ENCODE data around the gene SGCE. TPM values are rescaled to one million over a fixed set of nuclear protein-coding genes. Genes with fewer than 3 reads are reported as not detected.

The SGCE gene
- total RNA-seq, 3 donors from 2014 or later: 6.8 to 70.2 (median 6.8) TPM

- H3K4me1 ChIP-seq (ENCODE audit: low read depth): no peaks in the 10 kb centered on the region
- DNase-seq: no peak
- H3K4me3 ChIP-seq: no peak overlapping the region
Observed at GRCh38 chr7:94561841-94562514, 94.0 kb downstream of the SGCE start.

GRCh38 chr7:94559972-94560371 lies 96.0 kb downstream of the SGCE start:
- Histone ChIP-seq H3K4me1 (ENCODE audit: low read depth) (no peaks in the 10 kb centered on the region), H3K9me3 (no peaks in the 10 kb centered on the region), H3K36me3 (ENCODE audit: low read depth) (no peaks in the 10 kb centered on the region), H3K4me3 (no peak overlapping the region)
- DNase-seq: no peak
- TF ChIP-seq CTCF (IDR thresholded peaks at IDR 0.05): no peak
- peak; percentile 53 for ATAC-seq
- intact Hi-C loops (cut with DNase I, micrococcal nuclease): no loop called here

More at GRCh38 chr7:94561841-94562514, 94.0 kb downstream of the SGCE start:
- no peak for ATAC-seq
- Histone ChIP-seq H3K9me3 (no peaks in the 10 kb centered on the region), H3K36me3 (ENCODE audit: low read depth) (no peaks in the 10 kb centered on the region)
- TF ChIP-seq CTCF (IDR thresholded peaks at IDR 0.05): no peak
- intact Hi-C loops (cut with DNase I, micrococcal nuclease): no loop called here

- intact Hi-C loops (cut with DNase I, micrococcal nuclease): no loop called here
- TF ChIP-seq CTCF (IDR thresholded peaks at IDR 0.05): no peak
- Histone ChIP-seq H3K4me1 (ENCODE audit: low read depth) (no peaks in the 10 kb centered on the region), H3K36me3 (ENCODE audit: low read depth) (no peaks in the 10 kb centered on the region), H3K4me3 (no peak overlapping the region), H3K9me3 (no peaks in the 10 kb centered on the region)
- no peak for DNase-seq
- no peak for ATAC-seq
Observed at GRCh38 chr7:94557215-94557614, 98.7 kb downstream of the SGCE start.

GRCh38 chr7:94556028-94556427 lies 99.9 kb downstream of the SGCE start:
- no peak for ATAC-seq

GRCh38 chr7:94547126-94547525 lies 108.8 kb downstream of the SGCE start:
- Histone ChIP-seq H3K4me1 (ENCODE audit: low read depth) (no peaks in the 10 kb centered on the region), H3K36me3 (ENCODE audit: low read depth) (no peaks in the 10 kb centered on the region), H3K4me3 (no peak overlapping the region), H3K9me3 (no peaks in the 10 kb centered on the region)
- no peak for DNase-seq
- intact Hi-C loops (cut with DNase I, micrococcal nuclease): no loop called here
- no peak for TF ChIP-seq CTCF (IDR thresholded peaks at IDR 0.05)
- no peak for ATAC-seq

More at GRCh38 chr7:94556028-94556427, 99.9 kb downstream of the SGCE start:
- TF ChIP-seq CTCF (IDR thresholded peaks at IDR 0.05): no peak
- Histone ChIP-seq H3K4me3 (no peak overlapping the region), H3K4me1 (ENCODE audit: low read depth) (no peaks in the 10 kb centered on the region), H3K9me3 (no peaks in the 10 kb centered on the region), H3K36me3 (ENCODE audit: low read depth) (no peaks in the 10 kb centered on the region)
- intact Hi-C loops (cut with DNase I, micrococcal nuclease): no loop called here
- no peak for DNase-seq

Data from mucosa of descending colon (tissue), 3 donors.